ENCODE data around the gene OPCML.

The OPCML gene

DNA sequence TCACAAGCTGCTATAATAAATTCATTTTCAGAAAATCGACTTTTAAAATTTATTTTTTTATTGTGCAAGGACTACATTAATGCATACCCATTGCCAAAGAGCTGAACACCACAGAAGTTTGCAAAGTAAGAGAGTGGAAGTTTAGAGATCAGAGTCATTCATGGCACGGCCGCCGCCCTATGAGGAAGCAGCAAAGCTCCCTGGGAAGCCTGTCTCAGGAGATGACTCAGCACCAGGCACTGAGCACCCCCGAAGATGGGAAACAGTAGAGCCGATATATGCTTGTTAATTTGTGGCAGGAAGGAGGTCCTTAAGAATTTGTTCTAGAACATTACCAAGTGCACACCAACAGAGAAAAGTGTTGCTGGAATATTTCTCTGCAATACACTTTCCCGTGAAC lies 693.7 kb downstream of the OPCML start:
- H2AFZ ChIP-seq (ENCODE audit: low read length) = no peak overlapping the region
- no peaks in the 10 kb centered on the region for H3K79me2 ChIP-seq (ENCODE audit: low read length)
- H4K20me1 ChIP-seq (ENCODE audit: insufficient read depth, low read length) = no peaks in the 10 kb centered on the region
- no peaks in the 10 kb centered on the region for H3K36me3 ChIP-seq (replicated peaks; ENCODE audit: insufficient read depth, low read length)
- no peak for TF ChIP-seq EZH2phosphoT487 (IDR thresholded peaks at IDR 0.05; ENCODE audit: low read length)
- no peak for TF ChIP-seq EZH2 (optimal IDR thresholded peaks at IDR 0.05; ENCODE audit: low read depth, low read length)
- TF ChIP-seq, protein P1, sequence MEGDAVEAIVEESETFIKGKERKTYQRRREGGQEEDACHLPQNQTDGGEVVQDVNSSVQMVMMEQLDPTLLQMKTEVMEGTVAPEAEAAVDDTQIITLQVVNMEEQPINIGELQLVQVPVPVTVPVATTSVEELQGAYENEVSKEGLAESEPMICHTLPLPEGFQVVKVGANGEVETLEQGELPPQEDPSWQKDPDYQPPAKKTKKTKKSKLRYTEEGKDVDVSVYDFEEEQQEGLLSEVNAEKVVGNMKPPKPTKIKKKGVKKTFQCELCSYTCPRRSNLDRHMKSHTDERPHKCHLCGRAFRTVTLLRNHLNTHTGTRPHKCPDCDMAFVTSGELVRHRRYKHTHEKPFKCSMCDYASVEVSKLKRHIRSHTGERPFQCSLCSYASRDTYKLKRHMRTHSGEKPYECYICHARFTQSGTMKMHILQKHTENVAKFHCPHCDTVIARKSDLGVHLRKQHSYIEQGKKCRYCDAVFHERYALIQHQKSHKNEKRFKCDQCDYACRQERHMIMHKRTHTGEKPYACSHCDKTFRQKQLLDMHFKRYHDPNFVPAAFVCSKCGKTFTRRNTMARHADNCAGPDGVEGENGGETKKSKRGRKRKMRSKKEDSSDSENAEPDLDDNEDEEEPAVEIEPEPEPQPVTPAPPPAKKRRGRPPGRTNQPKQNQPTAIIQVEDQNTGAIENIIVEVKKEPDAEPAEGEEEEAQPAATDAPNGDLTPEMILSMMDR (IDR thresholded peaks at IDR 0.05; ENCODE audit: low read length) = no peak
- no peaks in the 10 kb centered on the region for H3K4me1 ChIP-seq (ENCODE audit: low read length)
- H3K27ac ChIP-seq (ENCODE audit: low read length) = no peak overlapping the region
- H3K4me3 ChIP-seq (ENCODE audit: low read length) = no peak overlapping the region
- no peaks in the 10 kb centered on the region for H3K9me2 ChIP-seq (replicated peaks; ENCODE audit: insufficient read depth, low read length)
- no peak for DNase-seq
- no peaks in the 10 kb centered on the region for H3K9me3 ChIP-seq (replicated peaks; ENCODE audit: insufficient read depth, low read length)
- no peaks in the 10 kb centered on the region for H3F3A ChIP-seq (ENCODE audit: insufficient read depth, low read length)
- H3K27me3 ChIP-seq (replicated peaks; ENCODE audit: insufficient read depth, low read length) = no peaks in the 10 kb centered on the region
- no peak overlapping the region for H3K9ac ChIP-seq (ENCODE audit: low read length)
- H3K4me2 ChIP-seq (ENCODE audit: low read depth, low read length) = no peak overlapping the region

DNA sequence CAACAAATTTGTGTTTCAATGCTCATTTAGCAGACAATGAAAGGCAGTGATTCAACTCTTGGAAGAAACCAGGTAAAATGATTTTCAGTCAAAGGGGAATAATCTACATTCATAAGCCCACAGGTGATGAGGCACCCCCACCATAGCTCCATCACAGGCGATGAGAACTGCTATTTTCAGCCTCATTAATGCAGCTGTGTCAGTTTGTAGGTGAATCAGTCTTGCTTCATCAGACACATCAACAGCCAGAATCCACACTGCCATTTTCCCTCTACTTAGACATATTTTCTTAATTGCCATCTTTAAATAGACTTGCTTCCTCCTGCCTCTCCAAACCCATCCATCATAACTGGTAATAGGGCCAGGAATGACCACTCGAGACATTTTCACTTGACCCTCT lies 701.0 kb downstream of the OPCML start:
- H3K36me3 ChIP-seq (replicated peaks; ENCODE audit: insufficient read depth, low read length) = no peaks in the 10 kb centered on the region
- TF ChIP-seq, protein P1 (IDR thresholded peaks at IDR 0.05; ENCODE audit: low read length) = no peak

DNA sequence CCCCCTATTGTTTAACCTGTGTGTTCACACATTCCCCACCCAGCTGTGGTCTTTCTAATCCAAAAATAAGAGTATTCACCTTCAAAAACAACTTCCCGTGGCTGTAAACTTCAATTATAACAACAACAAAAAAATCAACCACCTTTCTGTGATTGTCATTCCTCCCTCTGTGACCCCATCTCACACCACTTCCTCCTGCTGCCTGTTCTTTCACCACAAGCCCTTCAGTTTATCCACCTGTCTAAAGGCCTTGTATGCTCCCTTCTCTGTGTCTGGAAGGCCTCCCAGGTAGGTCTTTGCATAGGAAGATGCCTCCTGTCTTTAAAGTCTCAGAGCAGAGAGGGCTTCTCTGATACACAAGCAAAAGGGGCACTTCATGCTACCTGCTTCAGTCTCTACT lies 707.7 kb downstream of the OPCML start:
- Histone ChIP-seq H3K4me3 (ENCODE audit: low read length) (no peak overlapping the region), H3K27me3 (replicated peaks; ENCODE audit: insufficient read depth, low read length) (no peaks in the 10 kb centered on the region), H3K9me3 (replicated peaks; ENCODE audit: insufficient read depth, low read length) (no peaks in the 10 kb centered on the region), H3K9me2 (replicated peaks; ENCODE audit: insufficient read depth, low read length) (no peaks in the 10 kb centered on the region), H3F3A (ENCODE audit: insufficient read depth, low read length) (no peaks in the 10 kb centered on the region), H3K27ac (ENCODE audit: low read length) (no peak overlapping the region), H3K9ac (ENCODE audit: low read length) (no peak overlapping the region), H3K4me2 (ENCODE audit: low read depth, low read length) (no peak overlapping the region), H2AFZ (ENCODE audit: low read length) (no peak overlapping the region), H3K4me1 (ENCODE audit: low read length) (no peaks in the 10 kb centered on the region), H4K20me1 (ENCODE audit: insufficient read depth, low read length) (no peaks in the 10 kb centered on the region), H3K79me2 (ENCODE audit: low read length) (no peaks in the 10 kb centered on the region), H3K36me3 (replicated peaks; ENCODE audit: insufficient read depth, low read length) (no peaks in the 10 kb centered on the region)
- DNase-seq = no peak
- no peak for TF ChIP-seq EZH2 (optimal IDR thresholded peaks at IDR 0.05; ENCODE audit: low read depth, low read length)
- TF ChIP-seq EZH2phosphoT487 (IDR thresholded peaks at IDR 0.05; ENCODE audit: low read length) = no peak
- TF ChIP-seq, protein P1 (IDR thresholded peaks at IDR 0.05; ENCODE audit: low read length) = no peak

More for the DNA sequence above, 701.0 kb downstream of the OPCML start:
- Histone ChIP-seq H3K4me3 (ENCODE audit: low read length) (no peak overlapping the region), H3F3A (ENCODE audit: insufficient read depth, low read length) (no peaks in the 10 kb centered on the region), H3K27me3 (replicated peaks; ENCODE audit: insufficient read depth, low read length) (no peaks in the 10 kb centered on the region), H4K20me1 (ENCODE audit: insufficient read depth, low read length) (no peaks in the 10 kb centered on the region), H3K4me2 (ENCODE audit: low read depth, low read length) (no peak overlapping the region), H3K4me1 (ENCODE audit: low read length) (no peaks in the 10 kb centered on the region), H3K9me3 (replicated peaks; ENCODE audit: insufficient read depth, low read length) (no peaks in the 10 kb centered on the region), H3K79me2 (ENCODE audit: low read length) (no peaks in the 10 kb centered on the region), H3K9ac (ENCODE audit: low read length) (no peak overlapping the region), H2AFZ (ENCODE audit: low read length) (no peak overlapping the region), H3K9me2 (replicated peaks; ENCODE audit: insufficient read depth, low read length) (no peaks in the 10 kb centered on the region), H3K27ac (ENCODE audit: low read length) (no peak overlapping the region)
- no peak for DNase-seq
